Measurements from ENCODE around the gene LGALS9.

Gene LGALS9

DNA sequence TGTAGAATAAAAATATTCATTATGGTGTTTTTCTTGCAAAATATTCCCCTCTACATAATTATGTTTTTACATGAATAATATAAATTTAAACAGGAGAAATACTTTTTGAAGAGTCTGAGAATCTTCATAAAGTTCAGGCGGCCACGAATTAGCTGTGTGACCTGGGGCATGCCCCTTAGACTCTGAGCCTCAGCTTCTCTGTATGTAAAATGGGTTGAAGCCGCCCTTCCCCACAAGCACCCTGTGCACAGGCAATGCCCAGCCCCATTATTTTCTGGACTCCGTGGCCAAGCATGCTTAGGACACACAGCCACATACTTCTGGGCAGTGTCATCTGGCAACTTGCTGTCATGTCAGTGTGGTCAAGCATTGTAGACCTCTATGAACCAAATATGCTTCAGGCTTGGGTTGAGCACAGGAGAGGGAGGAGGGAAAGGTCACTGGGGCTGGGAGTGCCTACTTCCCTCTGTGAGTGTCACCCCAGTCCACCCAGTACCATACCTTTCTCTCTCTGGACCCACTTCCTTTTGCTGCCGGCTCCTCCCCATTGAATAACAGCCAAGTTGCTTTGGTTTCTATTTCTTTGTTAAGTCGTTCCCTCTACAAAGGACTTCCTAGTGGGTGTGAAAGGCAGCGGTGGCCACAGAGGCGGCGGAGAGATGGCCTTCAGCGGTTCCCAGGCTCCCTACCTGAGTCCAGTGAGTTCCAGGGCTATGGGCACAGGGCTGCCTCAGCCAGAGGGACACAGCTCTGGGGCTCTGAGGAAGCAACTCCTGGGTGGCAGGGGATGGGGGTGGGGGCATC, at the start of gene LGALS9:
LGALS9 (plus strand) TSS at position 582 of the 804 bp plus-strand sequence; CDS start at position 660, 78 bp downstream.
- peaks cover 40 to 56% of the 10 kb centered on the region in 2 donors for H3K4me1 Mint-ChIP-seq
- peak within 1 kb of the TSS; percentile 91 to 98 for H3K4me3 Mint-ChIP-seq
- DNase-seq (no peak), ATAC-seq (replicated peaks) (peak; percentile 65 to 79)
- H3K27me3 Mint-ChIP-seq: no peaks in the 10 kb centered on the region
- no peaks in the 10 kb centered on the region for H3K9me3 Mint-ChIP-seq
- peaks cover 18 to 28% of the 10 kb centered on the region in 2 donors for H3K36me3 Mint-ChIP-seq
- peak within 1 kb of the TSS; percentile 93 for H3K27ac Mint-ChIP-seq

DNA sequence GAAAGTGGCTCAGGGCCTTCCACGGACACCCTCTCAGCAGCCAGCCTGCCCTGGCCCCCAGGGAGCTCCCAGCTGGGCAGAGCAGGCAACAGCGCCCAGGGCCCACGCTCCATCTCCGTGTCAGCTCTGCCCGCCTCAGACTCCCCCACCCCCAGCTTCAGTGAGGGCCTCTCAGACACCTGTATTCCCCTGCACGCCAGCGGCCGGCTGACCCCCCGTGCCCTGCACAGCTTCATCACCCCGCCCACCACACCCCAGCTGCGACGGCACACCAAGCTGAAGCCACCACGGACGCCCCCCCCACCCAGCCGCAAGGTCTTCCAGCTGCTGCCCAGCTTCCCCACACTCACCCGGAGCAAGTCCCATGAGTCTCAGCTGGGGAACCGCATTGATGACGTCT, 48.3 kb upstream of the LGALS9 start:
- Mint-ChIP-seq H3K36me3 (peaks cover 16 to 36% of the 10 kb centered on the region in 2 donors), H3K4me3 (no peak overlapping the region), H3K27ac (no peak overlapping the region), H3K9me3 (no peaks in the 10 kb centered on the region), H3K27me3 (no peaks in the 10 kb centered on the region), H3K4me1 (peaks cover 21 to 22% of the 10 kb centered on the region in 2 donors)
- ATAC-seq (replicated peaks): no peak
- DNase-seq: no peak

DNA sequence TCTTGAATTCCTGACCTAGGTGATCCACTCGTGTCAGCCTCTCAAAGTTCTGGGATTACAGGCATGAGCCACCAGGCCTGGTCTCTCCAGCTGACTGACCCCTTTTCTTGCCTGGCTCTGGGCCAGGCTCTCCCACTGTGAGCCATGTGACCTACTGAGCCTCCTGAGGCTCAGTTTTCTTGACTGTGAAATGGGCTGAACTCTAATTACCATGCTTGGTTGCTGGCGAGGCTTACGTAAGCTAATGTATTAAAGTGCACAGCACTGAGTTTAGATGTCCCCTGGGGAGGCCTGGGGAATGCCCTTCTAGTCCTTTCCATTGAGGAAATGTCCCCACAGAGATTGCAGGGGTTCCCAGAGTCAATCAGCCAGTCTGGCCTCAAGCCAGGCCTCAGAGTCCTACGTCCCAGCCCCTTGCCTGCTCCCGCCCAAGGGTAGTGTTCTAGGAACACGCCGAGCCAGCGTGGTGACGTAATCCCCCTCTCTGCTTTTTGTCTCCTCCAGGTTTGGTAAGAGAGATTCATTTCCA, 45.8 kb upstream of the LGALS9 start:
- H3K9me3 Mint-ChIP-seq: no peaks in the 10 kb centered on the region

DNA sequence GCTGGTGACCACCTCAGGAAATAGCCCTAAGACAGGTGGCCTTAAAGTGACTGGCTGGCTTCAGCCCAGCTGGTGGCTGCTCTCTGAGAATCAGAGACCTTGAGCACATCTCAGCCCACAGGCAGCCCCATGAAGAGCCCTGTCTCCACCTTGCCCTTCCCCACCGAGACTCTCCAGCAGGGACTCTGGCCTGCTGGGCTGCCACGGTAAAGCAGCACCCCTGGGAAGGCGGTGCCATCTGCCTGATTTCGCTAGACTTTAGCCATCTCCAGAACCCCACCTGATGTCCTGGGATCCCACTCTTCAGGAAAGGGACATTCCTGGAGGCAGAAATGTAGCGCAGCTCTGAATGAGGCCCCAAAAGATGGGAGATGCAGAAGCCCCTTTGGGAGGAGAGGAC, 45.2 kb upstream of the LGALS9 start:
- peak; percentile 7 to 27 for ATAC-seq (replicated peaks)
- Mint-ChIP-seq H3K36me3 (peaks cover 16 to 49% of the 10 kb centered on the region in 2 donors), H3K4me3 (no peak overlapping the region), H3K4me1 (peaks cover 14 to 15% of the 10 kb centered on the region in 2 donors), H3K27ac (no peak overlapping the region), H3K9me3 (no peaks in the 10 kb centered on the region), H3K27me3 (no peaks in the 10 kb centered on the region)
- DNase-seq: no peak

More for the DNA sequence above, 45.8 kb upstream of the LGALS9 start:
- H3K27me3 Mint-ChIP-seq: no peaks in the 10 kb centered on the region
- ATAC-seq (replicated peaks): peak; percentile 60 to 86
- peaks cover 14 to 15% of the 10 kb centered on the region in 2 donors for H3K4me1 Mint-ChIP-seq
- H3K27ac Mint-ChIP-seq: no peak overlapping the region
- no peak for DNase-seq
- H3K36me3 Mint-ChIP-seq: peaks cover 16 to 45% of the 10 kb centered on the region in 2 donors
- no peak overlapping the region for H3K4me3 Mint-ChIP-seq

DNA sequence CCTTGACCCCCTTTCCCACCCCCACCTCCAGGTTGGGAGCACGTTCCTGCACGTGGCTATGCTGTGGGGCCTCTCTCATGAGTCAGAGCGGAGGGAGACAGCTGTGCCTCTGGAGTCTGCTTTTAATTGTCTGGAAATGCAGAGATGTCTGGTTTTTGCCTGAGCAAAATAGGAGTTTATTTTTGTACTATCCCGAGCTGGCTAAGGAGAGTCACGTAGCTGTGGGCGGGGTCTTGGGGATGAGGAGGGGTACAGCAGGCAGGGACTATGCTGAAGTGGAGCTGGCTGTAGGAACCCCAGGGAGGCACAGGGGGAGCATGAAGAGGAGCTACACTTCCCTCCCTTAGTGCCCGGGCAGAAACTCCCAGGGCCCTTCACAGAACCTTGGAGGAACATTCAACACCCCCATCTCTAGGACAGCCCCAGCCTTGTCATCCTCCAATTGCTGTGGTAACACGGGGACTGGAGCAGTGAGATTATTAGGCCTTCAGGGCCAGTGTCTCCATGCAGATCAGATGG, 44.7 kb upstream of the LGALS9 start:
- peaks cover 14 to 15% of the 10 kb centered on the region in 2 donors for H3K4me1 Mint-ChIP-seq
- H3K36me3 Mint-ChIP-seq: peaks cover 16 to 53% of the 10 kb centered on the region in 2 donors
- DNase-seq (no peak), ATAC-seq (replicated peaks) (no peak)
- H3K27ac Mint-ChIP-seq: no peak overlapping the region
- H3K4me3 Mint-ChIP-seq: no peak overlapping the region
- H3K27me3 Mint-ChIP-seq: no peaks in the 10 kb centered on the region
- H3K9me3 Mint-ChIP-seq: no peaks in the 10 kb centered on the region

DNA sequence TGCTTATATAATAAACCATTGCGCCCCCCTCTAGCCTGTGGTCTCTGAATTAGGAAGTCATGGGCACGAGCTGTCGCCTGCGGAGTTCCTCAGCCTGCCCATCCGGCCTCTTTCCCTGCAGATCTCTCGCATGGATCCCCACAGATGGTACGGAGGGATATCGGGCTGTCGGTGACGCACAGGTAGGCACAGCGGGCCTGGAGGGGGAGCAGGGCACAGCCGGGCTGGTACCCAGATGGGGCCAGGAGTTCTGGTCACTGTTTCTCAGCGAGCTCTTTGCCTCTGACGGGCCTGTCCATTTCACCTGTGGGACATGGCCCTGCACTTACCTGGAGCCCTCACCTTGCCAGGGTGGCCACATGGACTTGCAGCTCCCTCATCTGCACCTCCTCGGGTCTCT, 42.6 kb upstream of the LGALS9 start:
- H3K27me3 Mint-ChIP-seq: no peaks in the 10 kb centered on the region
- no peak for ATAC-seq (replicated peaks)
- DNase-seq: no peak
- peak overlapping the region; percentile 14 for H3K27ac Mint-ChIP-seq
- peaks cover 10 to 14% of the 10 kb centered on the region in 2 donors for H3K4me1 Mint-ChIP-seq
- H3K4me3 Mint-ChIP-seq: no peak overlapping the region
- no peaks in the 10 kb centered on the region for H3K9me3 Mint-ChIP-seq
- peaks cover 10 to 58% of the 10 kb centered on the region in 2 donors for H3K36me3 Mint-ChIP-seq

DNA sequence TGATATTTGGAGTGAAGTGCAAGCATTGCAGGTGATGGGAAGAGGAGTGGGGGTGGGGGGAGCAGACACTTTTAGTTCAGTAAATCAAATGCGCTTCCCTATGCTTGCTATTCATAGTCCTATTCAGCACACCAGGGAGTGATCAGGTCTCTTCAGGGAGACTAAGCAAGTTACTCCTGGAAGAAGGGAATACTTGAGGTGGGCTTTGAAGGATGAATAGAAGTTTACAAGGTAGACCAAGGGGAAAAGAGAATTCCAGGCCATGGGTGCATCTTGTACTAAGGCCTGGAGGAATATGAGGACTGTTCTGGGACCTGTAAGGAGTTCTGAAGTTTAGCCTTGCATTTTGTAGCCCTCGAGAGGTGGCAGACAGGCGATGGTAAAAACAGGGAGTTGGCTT, 40.1 kb upstream of the LGALS9 start:
- Mint-ChIP-seq H3K27me3 (no peaks in the 10 kb centered on the region), H3K27ac (no peak overlapping the region), H3K9me3 (no peaks in the 10 kb centered on the region), H3K36me3 (peaks cover 6 to 52% of the 10 kb centered on the region in 2 donors), H3K4me3 (no peak overlapping the region), H3K4me1 (peaks cover under 1% of the 10 kb centered on the region in 2 donors)
- DNase-seq (no peak), ATAC-seq (replicated peaks) (no peak)

DNA sequence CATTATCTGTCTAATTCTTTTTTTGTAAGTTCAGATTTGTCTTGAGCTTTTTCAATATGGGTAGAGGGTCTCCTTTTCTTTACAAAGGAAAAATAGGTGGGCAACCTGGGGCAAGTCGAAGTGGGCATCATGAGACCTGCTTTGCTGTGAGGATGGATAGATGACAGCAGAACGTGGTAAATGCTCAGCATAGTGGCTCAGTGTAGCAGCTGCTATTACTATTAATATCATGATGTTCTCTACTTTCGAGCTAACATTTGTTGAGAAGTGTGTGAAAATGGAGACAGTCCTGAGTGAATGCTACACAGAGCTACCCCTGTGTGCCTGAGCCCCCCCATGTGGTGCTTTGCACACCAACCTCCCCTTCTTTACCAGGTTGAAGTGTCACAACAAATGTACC, 39.0 kb upstream of the LGALS9 start:
- H3K4me1 Mint-ChIP-seq: no peaks in the 10 kb centered on the region
- H3K27me3 Mint-ChIP-seq: no peaks in the 10 kb centered on the region
- H3K36me3 Mint-ChIP-seq: peaks cover 11 to 50% of the 10 kb centered on the region in 2 donors
- H3K4me3 Mint-ChIP-seq: no peak overlapping the region
- H3K9me3 Mint-ChIP-seq: no peaks in the 10 kb centered on the region
- no peak overlapping the region for H3K27ac Mint-ChIP-seq
- DNase-seq (no peak), ATAC-seq (replicated peaks) (no peak)

DNA sequence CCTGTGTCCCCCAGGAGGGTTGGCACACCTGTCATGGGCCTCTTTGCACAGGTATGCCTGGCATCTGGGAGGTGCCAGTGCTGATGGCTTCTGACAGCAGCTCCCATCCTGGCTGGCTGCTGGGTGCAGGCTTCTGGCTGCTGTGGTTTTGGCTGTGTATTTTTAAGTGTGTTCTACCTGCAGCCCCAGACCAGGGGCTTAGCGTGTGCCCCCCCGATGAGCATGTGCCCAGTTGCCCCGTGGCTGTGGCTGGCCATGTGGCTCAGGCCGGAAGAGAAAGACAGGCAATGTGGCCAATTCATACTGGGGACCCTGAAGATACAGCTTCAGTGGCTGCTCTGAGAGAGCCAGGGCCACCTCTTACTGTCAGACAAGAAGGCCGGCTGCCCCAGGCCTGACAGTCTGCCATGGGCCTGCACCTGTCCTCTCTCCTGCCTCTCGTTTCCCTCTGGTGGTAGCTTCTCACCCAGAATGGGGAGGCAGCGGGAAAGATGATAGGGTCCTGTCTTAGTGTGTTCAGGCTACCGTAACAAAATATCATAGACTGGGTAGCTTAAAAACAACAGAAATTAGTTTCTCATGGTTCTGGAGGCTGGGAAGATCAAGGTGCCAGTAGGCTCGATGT, 37.6 kb upstream of the LGALS9 start:
- peaks cover 11 to 50% of the 10 kb centered on the region in 2 donors for H3K36me3 Mint-ChIP-seq
- no peak for ATAC-seq (replicated peaks)
- H3K4me1 Mint-ChIP-seq: no peaks in the 10 kb centered on the region
- H3K27me3 Mint-ChIP-seq: no peaks in the 10 kb centered on the region
- no peak overlapping the region for H3K4me3 Mint-ChIP-seq
- no peaks in the 10 kb centered on the region for H3K9me3 Mint-ChIP-seq
- no peak for DNase-seq
- H3K27ac Mint-ChIP-seq: no peak overlapping the region

DNA sequence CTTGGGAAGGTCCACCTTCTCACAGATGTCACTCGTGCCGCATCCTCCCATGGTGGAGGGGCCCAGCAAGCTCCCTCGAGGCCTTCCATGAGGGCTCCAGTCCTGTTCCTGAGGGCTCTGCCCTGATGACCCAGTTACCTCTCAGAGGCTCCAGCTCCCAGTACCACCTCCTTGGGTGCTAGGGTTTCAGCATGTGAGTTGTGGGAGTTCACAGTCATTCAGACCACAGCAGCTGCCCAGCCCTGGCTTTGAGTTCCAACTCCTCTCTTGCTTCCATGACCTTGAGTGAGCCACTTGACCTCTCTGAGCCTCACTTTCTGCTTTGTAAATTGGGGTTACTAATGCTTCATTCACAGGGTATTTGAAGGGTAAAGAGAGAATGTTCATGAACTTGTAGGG, 37.1 kb upstream of the LGALS9 start:
- no peak overlapping the region for H3K27ac Mint-ChIP-seq
- no peak overlapping the region for H3K4me3 Mint-ChIP-seq
- H3K27me3 Mint-ChIP-seq: no peaks in the 10 kb centered on the region
- no peaks in the 10 kb centered on the region for H3K9me3 Mint-ChIP-seq
- ATAC-seq (replicated peaks) (no peak), DNase-seq (no peak)
- H3K36me3 Mint-ChIP-seq: peaks cover 11 to 50% of the 10 kb centered on the region in 2 donors
- H3K4me1 Mint-ChIP-seq: no peaks in the 10 kb centered on the region

DNA sequence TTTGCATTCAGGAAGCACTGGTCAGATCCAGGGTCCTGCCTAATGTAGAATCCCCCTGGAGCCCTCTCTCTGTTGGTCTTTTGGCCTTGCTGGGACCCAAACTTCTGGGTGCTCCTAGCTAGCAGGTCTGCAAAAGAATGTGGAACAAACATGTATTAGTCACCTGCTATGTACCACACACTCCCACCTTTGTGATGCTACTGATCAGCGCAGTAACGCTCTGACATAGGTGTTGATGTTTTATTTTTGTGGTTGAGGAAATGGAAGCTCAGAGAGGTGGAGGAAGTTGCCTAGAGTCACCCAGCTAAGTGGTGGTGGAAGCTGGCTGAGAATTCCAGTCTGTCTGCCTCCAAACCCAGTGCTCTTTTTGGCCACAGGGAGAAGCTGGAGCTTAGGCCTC, 35.8 kb upstream of the LGALS9 start:
- ATAC-seq (replicated peaks): no peak

DNA sequence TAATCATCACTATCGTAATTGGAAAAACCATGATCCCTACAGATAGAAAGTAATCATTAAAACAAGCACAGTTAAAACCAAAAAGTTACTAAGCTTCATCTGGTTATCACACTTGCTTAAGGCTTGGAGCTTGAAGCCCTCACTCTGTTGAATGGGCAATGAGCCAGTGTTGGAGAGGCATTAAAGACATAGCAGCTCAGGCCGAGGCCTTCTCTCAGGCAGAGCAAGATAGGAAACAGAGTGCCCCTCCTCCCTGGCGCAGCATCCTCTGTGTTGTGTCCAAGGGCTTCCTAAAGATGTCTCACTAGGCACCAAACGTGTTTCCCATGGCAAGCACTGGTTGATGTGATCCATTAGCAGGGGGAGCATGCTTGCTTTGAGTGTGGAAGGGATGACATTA, 34.9 kb upstream of the LGALS9 start:
- DNase-seq (no peak), ATAC-seq (replicated peaks) (no peak)
- Mint-ChIP-seq H3K4me1 (peaks cover 2 to 6% of the 10 kb centered on the region in 2 donors), H3K9me3 (no peaks in the 10 kb centered on the region), H3K4me3 (no peak overlapping the region), H3K27me3 (no peaks in the 10 kb centered on the region), H3K36me3 (peaks cover 12 to 40% of the 10 kb centered on the region in 2 donors), H3K27ac (no peak overlapping the region)

More for the DNA sequence above, 35.8 kb upstream of the LGALS9 start:
- H3K27ac Mint-ChIP-seq: no peak overlapping the region
- peaks cover 2 to 6% of the 10 kb centered on the region in 2 donors for H3K4me1 Mint-ChIP-seq
- H3K4me3 Mint-ChIP-seq: no peak overlapping the region
- peaks cover 11 to 44% of the 10 kb centered on the region in 2 donors for H3K36me3 Mint-ChIP-seq
- H3K27me3 Mint-ChIP-seq: no peaks in the 10 kb centered on the region
- no peak for DNase-seq
- H3K9me3 Mint-ChIP-seq: no peaks in the 10 kb centered on the region

DNA sequence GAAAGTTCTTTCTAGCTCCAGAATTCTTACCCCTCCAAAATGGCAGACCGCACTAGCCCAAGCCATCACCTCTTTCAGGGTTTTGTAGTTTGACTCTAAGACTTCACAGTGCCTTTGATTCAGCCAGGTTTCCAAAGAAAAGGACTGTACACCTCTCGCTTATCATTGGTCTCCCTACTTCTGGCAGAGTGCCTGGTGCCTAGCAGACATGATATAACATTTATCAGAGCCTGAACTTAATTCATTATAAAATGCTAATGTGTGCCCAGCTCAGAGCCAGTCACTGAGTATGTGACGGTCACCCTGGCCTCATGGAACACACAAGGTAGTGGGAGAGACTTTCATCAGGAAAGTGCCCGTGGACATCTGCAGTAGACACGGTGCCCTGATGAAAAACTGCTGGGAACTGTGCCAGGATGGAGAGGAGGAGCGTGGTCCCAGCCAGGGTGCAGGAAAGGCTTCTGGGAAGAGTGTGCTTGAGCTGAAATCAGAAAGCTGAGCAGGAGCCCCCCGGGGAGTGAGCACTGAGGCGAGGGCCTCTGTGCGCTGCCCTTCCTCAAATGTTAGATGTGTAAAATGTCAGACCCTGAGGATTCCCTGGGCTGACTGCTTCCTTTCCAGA, 34.3 kb upstream of the LGALS9 start:
- no peak for DNase-seq
- peaks cover 2 to 6% of the 10 kb centered on the region in 2 donors for H3K4me1 Mint-ChIP-seq
- H3K27me3 Mint-ChIP-seq: no peaks in the 10 kb centered on the region
- no peak for ATAC-seq (replicated peaks)
- peak overlapping the region; percentile 2 for H3K27ac Mint-ChIP-seq
- H3K4me3 Mint-ChIP-seq: no peak overlapping the region
- no peaks in the 10 kb centered on the region for H3K9me3 Mint-ChIP-seq
- peaks cover 17 to 43% of the 10 kb centered on the region in 2 donors for H3K36me3 Mint-ChIP-seq

DNA sequence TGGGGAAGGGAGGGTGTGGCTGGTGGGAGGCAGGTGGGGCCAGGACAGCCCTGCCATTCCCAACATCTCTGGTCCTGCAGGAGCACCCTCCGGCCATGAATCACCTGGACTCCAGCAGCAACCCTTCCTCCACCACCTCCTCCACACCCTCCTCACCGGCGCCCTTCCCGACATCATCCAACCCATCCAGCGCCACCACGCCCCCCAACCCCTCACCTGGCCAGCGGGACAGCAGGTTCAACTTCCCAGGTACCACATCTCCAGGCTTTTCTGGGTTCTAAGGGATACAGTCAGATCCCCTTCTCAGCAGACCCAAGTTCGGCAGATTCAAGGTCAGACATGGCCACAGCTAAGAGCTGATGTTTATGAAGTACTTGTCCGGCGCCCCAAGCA, 33.8 kb upstream of the LGALS9 start:
- H3K4me3 Mint-ChIP-seq: no peak overlapping the region
- no peak for ATAC-seq (replicated peaks)
- DNase-seq: no peak
- no peaks in the 10 kb centered on the region for H3K27me3 Mint-ChIP-seq
- no peaks in the 10 kb centered on the region for H3K9me3 Mint-ChIP-seq
- H3K27ac Mint-ChIP-seq: no peak overlapping the region
- H3K4me1 Mint-ChIP-seq: peaks cover 2 to 6% of the 10 kb centered on the region in 2 donors
- peaks cover 17 to 42% of the 10 kb centered on the region in 2 donors for H3K36me3 Mint-ChIP-seq

All from stimulated activated naive B cell treated with anti-CD40 and anti-IgM and Interleukin-4, amounts not matched to agents 10 μg/mL and 1 μg/mL and 100 μg/mL, for 72 hours (primary cell).